Activated T-cell treated with anti-CD3 and anti-CD28 coated beads for 4 hours (primary cell): ENCODE data around the gene PFDN1.
"Not testable (repeated sequence)": the region's sequence is repeated elsewhere in the genome, so short reads cannot be mapped to it uniquely, and the experiment has no call there.

Source experiments
- DNase-seq: peaks from one replicate; pipeline ENCODE4 v3.0.0-alpha.2; 2020

Gene PFDN1

DNA sequence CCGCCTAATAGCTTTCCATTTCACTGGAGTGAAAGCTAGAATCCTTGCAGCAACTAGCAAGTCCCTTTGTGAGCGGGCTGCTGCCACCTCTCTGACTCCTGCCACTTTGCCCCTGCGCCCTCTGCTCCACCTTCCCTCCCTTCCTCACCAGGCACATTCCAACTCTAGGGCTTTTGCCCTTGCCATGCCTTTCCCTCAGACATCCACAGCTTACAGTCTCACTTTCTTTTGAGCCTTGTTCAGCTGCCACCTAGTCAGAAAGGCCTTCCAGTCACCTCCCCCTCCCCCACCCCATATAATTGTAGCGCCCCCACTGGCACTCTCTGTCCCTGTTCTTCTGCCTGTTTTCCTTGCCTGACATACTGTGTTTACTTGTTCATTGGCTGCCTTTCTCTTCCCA lies 96.9 kb downstream of the PFDN1 start:
- DNase-seq, result no peak

DNA sequence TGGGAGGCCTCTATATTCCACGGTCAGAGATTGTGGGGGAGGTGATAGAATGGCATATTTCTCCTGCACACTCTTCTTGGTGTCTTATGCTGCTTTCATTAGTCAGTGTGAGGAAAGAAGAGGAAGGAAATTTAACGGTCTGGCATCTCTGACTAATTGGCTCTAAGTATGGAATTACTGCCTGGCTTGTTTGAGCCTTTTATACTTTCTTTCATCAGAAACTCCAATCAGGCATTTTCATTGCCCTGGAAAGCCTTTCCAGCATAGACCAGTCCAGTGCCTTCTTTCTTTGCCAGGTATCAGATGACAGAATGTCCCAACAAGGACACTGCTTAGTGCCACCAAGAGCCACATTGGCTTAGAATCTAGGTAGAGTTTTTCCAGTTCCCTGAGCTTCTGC lies 97.7 kb downstream of the PFDN1 start:
- DNase-seq, result no peak

GRCh38 chr5:140202610-140203009 lies 100.3 kb downstream of the PFDN1 start:
- DNase-seq, result no peak

- DNase-seq, result no peak
Measured at GRCh38 chr5:140202078-140202477, 100.8 kb downstream of the PFDN1 start.

GRCh38 chr5:140198915-140199314 lies 104.0 kb downstream of the PFDN1 start:
- not testable (repeated sequence) for DNase-seq

DNA sequence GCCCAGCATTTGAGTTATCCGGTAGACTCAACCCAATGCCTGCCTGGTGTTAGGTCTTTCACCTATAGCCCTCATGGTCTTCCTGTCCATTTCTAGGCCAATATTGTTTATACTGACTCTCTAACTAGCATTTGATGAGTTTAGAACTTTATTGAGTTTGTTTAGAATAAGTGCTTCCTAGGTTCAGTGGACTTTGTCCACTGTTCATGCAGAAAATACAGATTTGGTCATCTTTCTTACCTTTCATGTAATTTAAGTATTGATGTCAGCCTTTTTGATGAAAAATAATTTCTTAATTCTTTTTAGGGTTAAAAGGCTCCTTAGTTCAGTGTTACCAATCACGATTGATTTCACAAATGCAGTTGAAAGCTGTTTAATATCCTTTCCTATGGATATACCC lies 105.9 kb downstream of the PFDN1 start:
- no peak for DNase-seq

DNA sequence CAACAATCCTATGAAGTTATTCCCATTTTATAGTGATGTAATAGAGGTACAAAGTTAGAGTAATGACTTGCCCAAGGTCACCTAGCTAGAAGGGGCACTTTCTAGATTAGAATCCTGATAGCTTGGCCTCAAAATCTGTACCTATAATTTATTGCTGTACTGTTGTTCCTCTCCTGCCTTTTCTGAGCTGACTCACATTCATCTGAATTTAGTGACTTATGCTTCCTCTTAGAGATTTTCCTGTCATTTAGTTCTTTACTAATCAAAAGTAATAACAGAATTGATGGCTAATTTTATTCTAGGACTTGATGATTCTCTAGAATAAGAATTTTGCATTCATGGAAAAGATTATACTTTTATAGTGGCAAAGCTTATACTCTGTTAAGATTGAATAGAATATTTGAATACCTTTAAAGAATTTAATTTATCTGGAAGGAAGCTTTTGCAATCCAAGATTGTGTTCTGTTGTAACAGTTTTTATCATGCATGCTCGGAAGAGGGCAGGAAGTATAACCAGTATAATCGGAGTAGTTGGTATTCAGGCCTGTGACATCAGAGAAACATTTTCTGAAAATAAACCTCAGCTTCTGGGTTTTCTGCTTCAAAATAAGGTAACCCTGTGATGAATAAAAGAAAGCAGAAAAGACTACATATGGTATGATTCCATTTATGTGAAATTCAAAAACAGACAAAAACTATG lies 106.6 kb downstream of the PFDN1 start:
- no peak for DNase-seq
